HG02642 (cell line): Measurements from ENCODE around the gene IL17RE.
"Not testable (repeated sequence)": the region's sequence is repeated elsewhere in the genome, so short reads cannot be mapped to it uniquely, and the experiment has no call there.

Experiments
- ATAC-seq: cut with Tn5 transposase; IDR thresholded peaks from one replicate; pipeline ENCODE4 v1.9.1; 2021; ENCODE audit warnings: mild to moderate bottlenecking; ENCODE audit not compliant: unreplicated experiment, poor library complexity

IL17RE gene

GRCh38 chr3:9932535-9932842 is 29.8 kb downstream of the IL17RE start:
- no peak for ATAC-seq

DNA sequence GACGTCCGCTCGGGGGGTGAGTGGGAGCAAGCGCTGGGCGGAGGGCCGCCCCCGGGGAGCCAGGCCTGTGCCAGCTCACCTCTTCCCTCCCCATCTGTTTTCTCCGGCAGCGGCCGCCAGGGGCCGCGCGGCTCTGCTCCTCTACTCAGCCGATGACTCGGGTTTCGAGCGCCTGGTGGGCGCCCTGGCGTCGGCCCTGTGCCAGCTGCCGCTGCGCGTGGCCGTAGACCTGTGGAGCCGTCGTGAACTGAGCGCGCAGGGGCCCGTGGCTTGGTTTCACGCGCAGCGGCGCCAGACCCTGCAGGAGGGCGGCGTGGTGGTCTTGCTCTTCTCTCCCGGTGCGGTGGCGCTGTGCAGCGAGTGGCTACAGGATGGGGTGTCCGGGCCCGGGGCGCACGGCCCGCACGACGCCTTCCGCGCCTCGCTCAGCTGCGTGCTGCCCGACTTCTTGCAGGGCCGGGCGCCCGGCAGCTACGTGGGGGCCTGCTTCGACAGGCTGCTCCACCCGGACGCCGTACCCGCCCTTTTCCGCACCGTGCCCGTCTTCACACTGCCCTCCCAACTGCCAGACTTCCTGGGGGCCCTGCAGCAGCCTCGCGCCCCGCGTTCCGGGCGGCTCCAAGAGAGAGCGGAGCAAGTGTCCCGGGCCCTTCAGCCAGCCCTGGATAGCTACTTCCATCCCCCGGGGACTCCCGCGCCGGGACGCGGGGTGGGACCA is 30.4 kb downstream of the IL17RE start:
- peak; percentile 66 for ATAC-seq

- peak; percentile 90 for ATAC-seq
Observed at GRCh38 chr3:9933561-9934234, 31.1 kb downstream of the IL17RE start, which contains the start of gene CRELD1. Gene CRELD1, plus strand, starts transcription at chr3:9933834. Its CDS starts 605 bp downstream, at chr3:9934439.

DNA sequence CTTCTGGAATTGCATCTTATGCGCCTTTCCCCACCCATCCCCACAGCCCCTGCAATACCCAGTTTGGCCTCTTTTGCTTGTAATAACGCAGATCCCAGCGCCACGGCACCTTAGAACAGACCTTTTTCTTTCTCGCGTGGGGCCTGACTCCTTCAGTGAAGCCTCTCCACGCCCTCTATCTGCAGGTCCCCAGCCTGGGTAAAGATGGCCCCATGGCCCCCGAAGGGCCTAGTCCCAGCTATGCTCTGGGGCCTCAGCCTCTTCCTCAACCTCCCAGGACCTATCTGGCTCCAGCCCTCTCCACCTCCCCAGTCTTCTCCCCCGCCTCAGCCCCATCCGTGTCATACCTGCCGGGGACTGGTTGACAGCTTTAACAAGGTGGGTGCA is 31.6 kb downstream of the IL17RE start:
- no peak for ATAC-seq

GRCh38 chr3:9934993-9935392 is 32.3 kb downstream of the IL17RE start:
- ATAC-seq = no peak

DNA sequence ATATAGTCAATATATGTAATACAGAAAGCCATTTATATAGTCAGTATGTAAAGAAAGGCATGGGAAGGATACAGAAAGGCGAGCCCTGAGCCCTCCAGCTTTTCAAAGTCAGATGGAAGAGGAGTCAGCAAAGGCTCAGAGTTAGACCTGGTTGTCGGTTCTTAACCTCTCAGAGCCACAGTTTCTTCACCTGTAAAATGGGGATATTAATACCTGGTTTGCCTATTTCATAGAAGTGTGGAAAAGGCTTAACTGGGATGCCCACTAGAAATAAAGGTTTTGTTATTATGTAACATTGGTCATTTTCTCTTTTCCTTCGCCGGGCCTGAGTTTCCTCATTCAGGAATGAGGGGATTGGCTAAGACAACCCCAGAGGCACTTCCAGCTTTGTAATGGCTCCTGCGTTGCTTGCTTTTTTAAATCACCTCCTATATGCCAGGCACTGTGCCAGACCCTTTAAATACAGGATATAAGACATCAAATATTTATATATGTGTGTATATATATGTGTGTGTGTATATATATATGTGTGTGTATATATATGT is 33.4 kb downstream of the IL17RE start:
- no peak for ATAC-seq

GRCh38 chr3:9937486-9938238 is 35.0 kb downstream of the IL17RE start:
- ATAC-seq = no peak

- ATAC-seq = no peak
Observed at GRCh38 chr3:9938966-9939365, 36.3 kb downstream of the IL17RE start.

DNA sequence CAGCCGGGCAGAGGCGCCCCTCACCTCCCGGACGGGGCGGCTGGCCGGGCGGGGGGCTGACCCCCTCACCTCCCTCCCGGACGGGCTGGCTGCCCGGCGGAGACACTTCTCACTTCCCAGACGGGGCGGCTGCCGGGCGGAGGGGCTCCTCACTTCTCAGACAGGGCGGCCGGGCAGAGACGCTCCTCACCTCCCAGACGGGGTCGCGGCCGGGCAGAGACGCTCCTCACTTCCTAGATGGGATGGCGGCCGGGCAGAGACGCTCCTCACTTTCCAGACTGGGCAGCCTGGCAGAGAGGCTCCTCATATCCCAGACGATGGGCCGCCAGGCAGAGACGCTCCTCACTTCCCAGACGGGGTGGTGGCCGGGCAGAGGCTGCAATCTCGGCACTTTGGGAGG is 37.3 kb downstream of the IL17RE start:
- ATAC-seq = not testable (repeated sequence)

DNA sequence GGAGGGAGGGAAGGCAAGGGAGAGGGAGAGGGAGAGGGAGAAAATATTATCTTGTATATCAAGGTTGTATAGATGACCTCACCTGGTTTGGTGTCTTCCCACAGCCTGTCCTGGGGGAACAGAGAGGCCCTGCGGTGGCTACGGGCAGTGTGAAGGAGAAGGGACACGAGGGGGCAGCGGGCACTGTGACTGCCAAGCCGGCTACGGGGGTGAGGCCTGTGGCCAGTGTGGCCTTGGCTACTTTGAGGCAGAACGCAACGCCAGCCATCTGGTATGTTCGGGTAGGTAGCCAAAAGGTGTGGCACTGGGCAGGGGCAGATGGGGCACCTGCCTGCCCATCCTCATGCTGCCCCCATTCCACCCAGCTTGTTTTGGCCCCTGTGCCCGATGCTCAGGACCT is 38.1 kb downstream of the IL17RE start:
- no peak for ATAC-seq

- ATAC-seq = no peak
Observed at GRCh38 chr3:9942164-9942563, 39.5 kb downstream of the IL17RE start.

GRCh38 chr3:9942934-9943690 is 40.5 kb downstream of the IL17RE start:
- ATAC-seq = no peak

DNA sequence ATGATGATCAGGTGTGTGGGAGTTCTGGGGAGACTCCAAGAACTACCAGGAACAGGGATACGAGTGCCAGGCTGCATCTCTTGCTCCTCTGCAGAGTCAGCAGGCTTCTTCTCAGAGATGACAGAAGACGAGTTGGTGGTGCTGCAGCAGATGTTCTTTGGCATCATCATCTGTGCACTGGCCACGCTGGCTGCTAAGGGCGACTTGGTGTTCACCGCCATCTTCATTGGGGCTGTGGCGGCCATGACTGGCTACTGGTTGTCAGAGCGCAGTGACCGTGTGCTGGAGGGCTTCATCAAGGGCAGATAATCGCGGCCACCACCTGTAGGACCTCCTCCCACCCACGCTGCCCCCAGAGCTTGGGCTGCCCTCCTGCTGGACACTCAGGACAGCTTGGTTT is 41.6 kb downstream of the IL17RE start:
- ATAC-seq = no peak

DNA sequence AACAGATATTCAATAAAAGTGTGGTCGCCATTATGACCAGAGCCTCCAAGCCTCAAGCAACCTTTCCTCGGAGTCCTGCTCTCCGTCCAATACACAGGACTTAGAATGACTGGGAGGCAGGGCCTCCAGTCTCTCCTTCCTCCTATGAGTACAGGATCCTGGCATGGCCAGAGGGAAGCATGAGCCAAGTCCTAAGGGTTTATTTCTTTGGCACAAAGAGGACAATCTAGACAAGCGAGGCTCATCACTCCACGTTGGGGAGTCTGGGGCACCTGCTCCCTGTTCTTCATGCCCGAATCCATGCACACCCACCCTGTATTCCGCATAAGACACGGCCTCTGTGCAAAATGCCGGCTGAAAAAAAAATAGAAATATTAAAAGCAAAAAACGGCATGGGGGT is 42.7 kb downstream of the IL17RE start:
- ATAC-seq = no peak

DNA sequence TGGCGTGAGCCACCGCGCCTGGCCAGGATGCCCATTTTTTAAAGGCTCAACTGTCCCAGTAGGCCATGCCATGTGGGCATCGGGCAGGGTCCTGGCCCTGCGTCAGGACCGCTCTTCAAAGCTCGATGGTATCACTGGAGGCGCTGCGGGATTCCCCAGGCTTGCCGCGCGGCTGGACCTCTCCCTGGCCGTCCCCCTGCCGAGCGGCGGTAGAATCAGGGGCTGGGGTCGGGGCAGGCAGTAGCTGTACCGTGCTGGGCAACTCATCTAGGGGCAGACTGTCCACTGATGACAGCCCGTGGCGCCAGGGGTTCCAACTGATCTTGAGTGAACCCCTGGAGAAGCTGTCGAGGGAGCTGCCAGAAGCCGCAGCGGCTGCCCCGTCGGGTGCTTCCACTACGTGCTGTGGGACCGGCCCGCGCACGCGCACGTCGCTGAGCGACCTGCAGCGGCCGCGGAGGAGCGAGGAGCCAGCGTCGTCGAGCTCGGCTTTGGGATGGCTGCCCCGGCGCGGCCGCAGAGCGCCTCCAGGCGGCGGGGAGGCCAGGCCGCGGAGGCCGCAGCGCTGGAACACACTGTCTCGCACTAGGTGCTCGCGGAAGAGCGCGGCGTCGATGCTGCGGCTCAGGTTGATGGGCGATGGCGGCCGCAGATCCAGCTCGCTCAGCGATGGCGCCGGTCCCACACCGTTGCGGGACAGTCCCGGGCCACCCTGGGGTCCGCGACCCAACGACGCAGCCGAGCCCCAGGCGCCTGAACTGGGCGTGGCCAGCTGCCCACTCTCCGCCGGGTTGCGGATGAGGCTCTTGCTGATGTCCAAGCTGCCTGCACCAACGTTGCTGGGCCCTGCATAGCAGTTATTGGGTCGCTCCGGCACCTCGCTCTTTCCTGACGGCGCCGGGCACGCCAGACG is 43.7 kb downstream of the IL17RE start:
- ATAC-seq = peak; percentile 47

GRCh38 chr3:9947025-9947995 is 44.7 kb downstream of the IL17RE start:
- ATAC-seq = no peak

- no peak for ATAC-seq
Observed at GRCh38 chr3:9948586-9948985, 45.9 kb downstream of the IL17RE start.

GRCh38 chr3:9949115-9949514 is 46.5 kb downstream of the IL17RE start:
- no peak for ATAC-seq
